HUDEP-2 (cell line): ENCODE results near the gene IGFBPL1.
"Not testable (repeated sequence)": the region's sequence is repeated elsewhere in the genome, so short reads cannot be mapped to it uniquely, and the experiment has no call there.

Experiments used
- DNase-seq, 76 experiments: peaks; one replicate each; lab custom pipeline; 2025; ENCODE audit not compliant: unreplicated experiment in 76 of 76; lab: John Stamatoyannopoulos, UW

IGFBPL1 gene

GRCh38 chr9:38423973-38424843, at the start of gene IGFBPL1:
Gene IGFBPL1 (minus strand): TSS chr9:38424454. CDS start chr9:38424424, 30 bp downstream.
- DNase-seq, result no peak

- DNase-seq, result not testable (repeated sequence)
Measured at GRCh38 chr9:38472583-38473249, 48.5 kb upstream of the IGFBPL1 start.

- DNase-seq, result no peak
Measured at GRCh38 chr9:38467404-38467803, 43.1 kb upstream of the IGFBPL1 start.

- no peak for DNase-seq
Measured at GRCh38 chr9:38453835-38454234, 29.6 kb upstream of the IGFBPL1 start.

GRCh38 chr9:38451162-38451561, 26.9 kb upstream of the IGFBPL1 start:
- no peak for DNase-seq

- DNase-seq, result no peak
Measured at GRCh38 chr9:38447703-38448102, 23.4 kb upstream of the IGFBPL1 start.

- peak in 1 of 76 experiments; percentile 0 for DNase-seq
Measured at GRCh38 chr9:38445154-38446043, 21.1 kb upstream of the IGFBPL1 start.

GRCh38 chr9:38443597-38443996, 19.3 kb upstream of the IGFBPL1 start:
- DNase-seq, result no peak

GRCh38 chr9:38443181-38443580, 18.9 kb upstream of the IGFBPL1 start:
- no peak for DNase-seq

GRCh38 chr9:38442473-38443096, 18.3 kb upstream of the IGFBPL1 start:
- DNase-seq, result no peak

GRCh38 chr9:38441347-38442085, 17.3 kb upstream of the IGFBPL1 start:
- no peak for DNase-seq

- no peak for DNase-seq
Measured at GRCh38 chr9:38440516-38440915, 16.3 kb upstream of the IGFBPL1 start.

- no peak for DNase-seq
Measured at GRCh38 chr9:38439916-38440301, 15.7 kb upstream of the IGFBPL1 start.

GRCh38 chr9:38439291-38439915, 15.1 kb upstream of the IGFBPL1 start:
- DNase-seq, result no peak

GRCh38 chr9:38437193-38437823, 13.1 kb upstream of the IGFBPL1 start:
- DNase-seq, result no peak

- no peak for DNase-seq
Measured at GRCh38 chr9:38436708-38437107, 12.5 kb upstream of the IGFBPL1 start.

- DNase-seq, result no peak
Measured at GRCh38 chr9:38435521-38435920, 11.3 kb upstream of the IGFBPL1 start.

GRCh38 chr9:38434853-38435252, 10.6 kb upstream of the IGFBPL1 start:
- DNase-seq, result no peak

- no peak for DNase-seq
Measured at GRCh38 chr9:38434365-38434764, 10.1 kb upstream of the IGFBPL1 start.
